H54 (cell line): Measurements from ENCODE around the gene XRCC3.
"Not testable (repeated sequence)": the region's sequence is repeated elsewhere in the genome, so short reads cannot be mapped to it uniquely, and the experiment has no call there.

Source experiments
- DNase-seq: peaks from one replicate; pipeline ENCODE4 v3.0.0; 2011; ENCODE audit warnings: low spot score, mixed read lengths; ENCODE audit not compliant: insufficient read length
- FAIRE-seq: peaks from 3 replicates; lab custom pipeline; 2011; peaks lifted over from hg19 to GRCh38; lab: Jason Lieb, UNC
- POLR2A ChIP-seq: IDR thresholded peaks from 2 replicates; pipeline ENCODE4 v1.6.1; 2011; ENCODE audit warnings: low read depth, mild to moderate bottlenecking, low read length

Gene XRCC3

GRCh38 chr14:103653805-103654204, 61.4 kb downstream of the XRCC3 start:
- no peak for DNase-seq
- no peak for TF ChIP-seq POLR2A
- no peak for FAIRE-seq

GRCh38 chr14:103653336-103653735, 61.9 kb downstream of the XRCC3 start:
- FAIRE-seq, DNase-seq: not testable (repeated sequence)

- DNase-seq (no peak), FAIRE-seq (no peak)
- no peak for TF ChIP-seq POLR2A
These were observed 62.4 kb downstream of the XRCC3 start for GRCh38 chr14:103652806-103653205.

GRCh38 chr14:103651585-103651984, 63.7 kb downstream of the XRCC3 start:
- TF ChIP-seq POLR2A: no peak
- no peak for DNase-seq
- FAIRE-seq: no peak

- TF ChIP-seq POLR2A: no peak
- FAIRE-seq: no peak
- DNase-seq: no peak
These were observed 65.0 kb downstream of the XRCC3 start for GRCh38 chr14:103650213-103650612.

- DNase-seq: no peak
- no peak for FAIRE-seq
- TF ChIP-seq POLR2A: no peak
These were observed 66.2 kb downstream of the XRCC3 start for GRCh38 chr14:103649001-103649400.
